Measurements from ENCODE around the gene KCTD15.

The KCTD15 gene

GRCh38 chr19:33841685-33842084, 45.0 kb downstream of the KCTD15 start:
- TF ChIP-seq CTCF (conservative IDR thresholded peaks at IDR 0.05; ENCODE audit: low read length) (no peak), EZH2phosphoT487 (IDR thresholded peaks at IDR 0.05; ENCODE audit: borderline replicate concordance) (no peak)
- Histone ChIP-seq H4K20me1 (ENCODE audit: insufficient read depth, low read length, poor library complexity, severe bottlenecking) (no peaks in the 10 kb centered on the region), H3K4me3 (ENCODE audit: low read length, poor library complexity, severe bottlenecking) (no peak overlapping the region), H3K4me2 (ENCODE audit: low read depth, low read length, poor library complexity, severe bottlenecking) (no peak overlapping the region), H3K4me1 (ENCODE audit: insufficient read depth, low read length, poor library complexity, severe bottlenecking) (no peaks in the 10 kb centered on the region), H3K27me3 (ENCODE audit: insufficient read depth, low read length, poor library complexity, severe bottlenecking) (no peaks in the 10 kb centered on the region), H3K36me3 (ENCODE audit: insufficient read depth, low read length) (no peaks in the 10 kb centered on the region), H3K9me3 (ENCODE audit: insufficient read depth, low read depth, low read length) (no peaks in the 10 kb centered on the region), H3K9ac (ENCODE audit: low read depth, low read length, poor library complexity, severe bottlenecking) (no peak overlapping the region), H2AFZ (ENCODE audit: low read length) (no peak overlapping the region), H3K79me2 (ENCODE audit: insufficient read depth, low read length) (no peaks in the 10 kb centered on the region), H3K9me2 (replicated peaks; ENCODE audit: low read depth, low read length) (no peaks in the 10 kb centered on the region), H3F3A (ENCODE audit: low read depth) (no peaks in the 10 kb centered on the region)

- Histone ChIP-seq H3F3A (ENCODE audit: low read depth) (no peaks in the 10 kb centered on the region), H3K9ac (ENCODE audit: low read depth, low read length, poor library complexity, severe bottlenecking) (no peak overlapping the region), H3K9me3 (ENCODE audit: insufficient read depth, low read depth, low read length) (no peaks in the 10 kb centered on the region), H3K4me3 (ENCODE audit: low read length, poor library complexity, severe bottlenecking) (no peak overlapping the region), H3K9me2 (replicated peaks; ENCODE audit: low read depth, low read length) (no peaks in the 10 kb centered on the region), H3K4me2 (ENCODE audit: low read depth, low read length, poor library complexity, severe bottlenecking) (no peak overlapping the region), H4K20me1 (ENCODE audit: insufficient read depth, low read length, poor library complexity, severe bottlenecking) (no peaks in the 10 kb centered on the region), H3K4me1 (ENCODE audit: insufficient read depth, low read length, poor library complexity, severe bottlenecking) (no peaks in the 10 kb centered on the region), H2AFZ (ENCODE audit: low read length) (no peak overlapping the region), H3K36me3 (ENCODE audit: insufficient read depth, low read length) (no peaks in the 10 kb centered on the region), H3K79me2 (ENCODE audit: insufficient read depth, low read length) (no peaks in the 10 kb centered on the region), H3K27me3 (ENCODE audit: insufficient read depth, low read length, poor library complexity, severe bottlenecking) (no peaks in the 10 kb centered on the region)
- TF ChIP-seq EZH2phosphoT487 (IDR thresholded peaks at IDR 0.05; ENCODE audit: borderline replicate concordance), result no peak
- TF ChIP-seq CTCF (conservative IDR thresholded peaks at IDR 0.05; ENCODE audit: low read length), result no peak
These were observed 47.8 kb downstream of the KCTD15 start for GRCh38 chr19:33844478-33844877.

- Histone ChIP-seq H3K4me1 (ENCODE audit: insufficient read depth, low read length, poor library complexity, severe bottlenecking) (no peaks in the 10 kb centered on the region), H3K4me2 (ENCODE audit: low read depth, low read length, poor library complexity, severe bottlenecking) (no peak overlapping the region), H3F3A (ENCODE audit: low read depth) (no peaks in the 10 kb centered on the region), H3K9ac (ENCODE audit: low read depth, low read length, poor library complexity, severe bottlenecking) (no peak overlapping the region), H3K4me3 (ENCODE audit: low read length, poor library complexity, severe bottlenecking) (no peak overlapping the region), H4K20me1 (ENCODE audit: insufficient read depth, low read length, poor library complexity, severe bottlenecking) (no peaks in the 10 kb centered on the region), H2AFZ (ENCODE audit: low read length) (no peak overlapping the region), H3K36me3 (ENCODE audit: insufficient read depth, low read length) (no peaks in the 10 kb centered on the region), H3K79me2 (ENCODE audit: insufficient read depth, low read length) (no peaks in the 10 kb centered on the region), H3K9me2 (replicated peaks; ENCODE audit: low read depth, low read length) (no peaks in the 10 kb centered on the region), H3K9me3 (ENCODE audit: insufficient read depth, low read depth, low read length) (no peaks in the 10 kb centered on the region; the same call in 1 of the 2 replicates), H3K27me3 (ENCODE audit: insufficient read depth, low read length, poor library complexity, severe bottlenecking) (no peaks in the 10 kb centered on the region)
- TF ChIP-seq EZH2phosphoT487 (IDR thresholded peaks at IDR 0.05; ENCODE audit: borderline replicate concordance) (no peak), CTCF (conservative IDR thresholded peaks at IDR 0.05; ENCODE audit: low read length) (no peak)
These were observed 48.8 kb downstream of the KCTD15 start for GRCh38 chr19:33845498-33845897.

All from Loucy (cell line).